ENCODE results near the gene SAP30BP. TPM values are rescaled to one million over a fixed set of nuclear protein-coding genes. Genes with fewer than 3 reads are reported as not detected.
A peak's percentile ranks its signal among the peaks of the same experiment; 100 is the strongest.

The SAP30BP gene
- total RNA-seq, 1 experiment from 2014 or later = 52.9 TPM

DNA sequence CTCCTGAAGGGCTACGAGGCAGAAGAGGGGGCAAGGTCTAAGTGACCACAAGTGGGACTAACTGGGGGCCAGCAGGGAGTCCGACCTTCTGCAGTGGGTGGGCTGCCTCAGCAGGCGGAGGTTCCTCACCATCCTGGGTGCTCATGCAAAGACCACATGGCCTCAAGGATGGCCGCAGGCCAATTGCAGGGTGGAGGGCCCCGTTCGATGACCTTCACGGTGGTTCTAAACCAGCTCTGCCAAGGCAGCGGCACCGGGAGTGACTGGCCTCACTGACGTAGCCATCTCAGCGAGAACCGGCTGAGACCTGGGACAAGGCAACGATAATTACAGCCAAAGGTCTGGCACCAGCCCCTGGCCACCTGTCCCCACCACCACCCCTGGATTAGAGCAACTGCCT, 28.2 kb upstream of the SAP30BP start:
- peak; percentile 34 for DNase-seq
- Histone ChIP-seq H3K27me3 (ENCODE audit: control insufficient read depth, insufficient read depth, low read length) (no peaks in the 10 kb centered on the region), H3K36me3 (replicated peaks; ENCODE audit: control insufficient read depth, insufficient read depth, low read length) (peaks cover 2% of the 10 kb centered on the region), H3K4me3 (ENCODE audit: insufficient read depth, low read depth, low read length) (no peak overlapping the region)

DNA sequence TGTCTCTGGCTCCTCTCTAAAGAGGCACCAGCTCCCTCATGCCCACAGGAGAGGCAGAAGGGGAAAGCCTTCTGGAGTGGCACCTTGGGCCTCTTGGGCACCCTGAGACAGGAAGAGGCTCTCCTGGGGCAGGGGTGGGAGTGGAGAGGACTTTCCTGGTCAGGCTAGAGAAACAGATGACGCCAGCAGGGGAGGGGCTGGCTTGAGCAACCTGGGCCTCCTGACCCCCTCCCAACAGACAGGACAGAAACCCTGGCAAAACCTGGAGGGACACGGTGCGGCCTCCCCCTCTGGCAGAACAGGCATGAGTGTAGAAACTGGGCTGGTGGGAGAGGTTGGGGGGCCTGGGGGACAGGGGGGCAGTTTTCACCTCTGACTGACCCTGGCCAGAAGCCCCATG, 27.8 kb upstream of the SAP30BP start:
- no peaks in the 10 kb centered on the region for H3K27me3 ChIP-seq (ENCODE audit: control insufficient read depth, insufficient read depth, low read length)
- DNase-seq = no peak
- no peak overlapping the region for H3K4me3 ChIP-seq (ENCODE audit: insufficient read depth, low read depth, low read length)
- H3K36me3 ChIP-seq (replicated peaks; ENCODE audit: control insufficient read depth, insufficient read depth, low read length) = peaks cover 2% of the 10 kb centered on the region

DNA sequence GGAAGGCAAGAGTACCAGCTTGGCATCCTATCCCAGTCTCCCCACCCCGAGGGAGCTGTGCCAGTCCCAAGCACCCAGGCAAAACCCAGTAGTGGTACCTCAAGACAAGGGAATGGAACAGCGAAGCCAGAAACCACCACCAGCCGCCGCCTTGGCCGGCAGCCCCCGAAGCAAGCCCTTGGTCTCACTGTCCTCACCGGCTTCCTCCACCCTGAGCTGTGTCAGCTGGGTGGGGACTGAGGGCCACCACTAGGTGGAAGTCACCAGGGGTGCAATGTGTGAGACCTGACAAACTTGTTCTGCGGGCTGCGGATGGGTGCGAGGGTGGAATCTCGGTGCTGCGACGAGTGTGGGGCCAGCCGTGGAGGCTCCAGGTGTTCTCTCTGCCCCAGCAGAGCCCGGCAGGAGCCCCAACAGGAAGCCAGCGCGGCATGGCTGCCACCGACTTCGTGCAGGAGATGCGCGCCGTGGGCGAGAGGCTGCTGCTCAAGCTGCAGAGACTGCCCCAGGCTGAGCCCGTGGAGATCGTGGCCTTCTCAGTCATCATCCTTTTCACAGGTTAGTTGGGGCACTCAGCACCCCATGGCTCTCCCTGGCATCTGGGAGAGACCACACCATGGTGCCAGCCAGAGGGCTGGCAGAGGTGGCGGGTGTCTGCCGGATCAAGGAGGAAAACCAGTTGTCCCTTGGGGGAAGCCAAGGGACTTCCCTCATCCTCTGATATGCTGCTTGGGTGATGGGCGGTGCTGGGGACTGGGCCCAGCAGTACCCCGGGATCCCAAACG, 27.2 kb upstream of the SAP30BP start:
- peak; percentile 56 for DNase-seq
- Histone ChIP-seq H3K36me3 (replicated peaks; ENCODE audit: control insufficient read depth, insufficient read depth, low read length) (peaks cover 2% of the 10 kb centered on the region), H3K4me3 (ENCODE audit: insufficient read depth, low read depth, low read length) (no peak overlapping the region), H3K27me3 (ENCODE audit: control insufficient read depth, insufficient read depth, low read length) (no peaks in the 10 kb centered on the region)

DNA sequence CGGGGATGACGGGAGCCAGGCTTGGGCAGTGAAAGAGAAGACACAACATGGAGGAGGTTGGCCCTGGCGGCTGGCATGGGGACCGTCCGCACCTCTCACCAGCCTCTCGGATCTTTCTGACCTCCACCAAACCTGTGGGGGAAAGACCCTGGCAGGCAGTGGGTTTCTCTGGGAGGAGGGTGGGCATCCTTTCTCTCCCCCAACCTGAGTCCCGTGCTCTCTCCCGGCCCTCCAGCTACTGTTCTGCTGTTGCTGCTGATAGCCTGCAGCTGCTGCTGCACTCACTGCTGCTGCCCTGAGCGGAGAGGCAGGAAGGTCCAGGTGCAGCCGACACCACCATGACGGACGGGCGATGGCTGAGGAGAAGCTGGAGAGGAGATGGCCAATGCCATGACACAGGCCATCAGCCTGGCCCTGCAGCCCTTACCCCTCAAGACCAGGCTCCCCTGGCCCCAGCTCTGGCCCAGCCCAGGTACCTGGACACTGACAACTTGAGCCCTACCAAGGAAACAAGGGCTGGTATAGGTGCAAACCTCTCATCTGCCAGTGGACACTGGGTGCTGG, 26.5 kb upstream of the SAP30BP start:
- Histone ChIP-seq H3K4me3 (ENCODE audit: insufficient read depth, low read depth, low read length) (no peak overlapping the region), H3K36me3 (replicated peaks; ENCODE audit: control insufficient read depth, insufficient read depth, low read length) (peaks cover 2% of the 10 kb centered on the region), H3K27me3 (ENCODE audit: control insufficient read depth, insufficient read depth, low read length) (no peaks in the 10 kb centered on the region)
- DNase-seq = peak; percentile 36

DNA sequence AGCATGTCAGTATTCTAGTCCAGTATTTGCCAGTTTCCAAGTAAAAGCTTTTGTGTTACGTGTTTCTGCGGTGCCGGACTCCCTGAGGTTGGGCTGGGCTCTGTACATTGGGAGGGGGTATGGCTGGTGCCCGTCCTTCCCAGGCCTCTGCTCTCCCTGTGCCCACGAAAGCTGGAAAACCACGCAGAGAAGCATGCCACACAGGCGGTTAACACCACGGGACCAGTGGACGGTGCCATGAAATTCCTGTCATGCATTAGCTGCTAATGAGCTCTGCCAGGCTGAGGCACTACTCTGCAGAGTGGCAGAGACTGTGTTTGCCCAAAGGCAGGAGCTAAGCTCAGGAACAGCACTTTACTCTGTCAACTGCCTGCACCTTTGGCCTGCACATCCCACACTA, 25.8 kb upstream of the SAP30BP start:
- Histone ChIP-seq H3K36me3 (replicated peaks; ENCODE audit: control insufficient read depth, insufficient read depth, low read length) (peaks cover 2% of the 10 kb centered on the region), H3K4me3 (ENCODE audit: insufficient read depth, low read depth, low read length) (no peak overlapping the region), H3K27me3 (ENCODE audit: control insufficient read depth, insufficient read depth, low read length) (no peaks in the 10 kb centered on the region)
- no peak for DNase-seq

DNA sequence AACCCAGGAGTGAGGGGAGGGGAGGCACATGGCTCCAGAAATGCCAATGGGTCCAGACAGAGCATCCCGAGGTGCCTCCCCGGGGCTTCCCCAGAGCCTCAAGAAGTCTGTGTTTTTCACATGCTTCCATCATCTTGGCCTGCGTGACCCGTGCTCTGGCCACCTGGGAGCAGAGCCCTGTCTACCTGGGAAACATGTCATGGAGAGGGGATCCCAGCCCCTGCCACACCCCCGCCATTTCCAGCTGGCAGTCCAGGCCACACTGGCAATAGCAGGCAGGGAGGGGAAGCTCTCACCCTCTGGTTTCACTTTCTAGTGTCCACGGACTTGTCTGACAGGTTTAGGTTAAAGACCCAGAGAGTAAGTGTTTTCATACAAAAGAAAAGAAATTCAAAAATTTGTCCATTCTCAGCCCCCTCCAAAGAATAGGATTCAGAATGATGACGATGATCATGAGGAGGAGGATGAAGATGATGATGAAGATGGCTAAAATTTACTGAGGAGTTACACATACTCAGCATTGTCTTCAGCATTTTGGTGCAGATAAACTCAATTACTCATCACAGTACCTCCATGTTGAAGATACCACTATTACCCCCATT, 24.9 kb upstream of the SAP30BP start:
- no peaks in the 10 kb centered on the region for H3K27me3 ChIP-seq (ENCODE audit: control insufficient read depth, insufficient read depth, low read length)
- peak; percentile 38 for DNase-seq
- peaks cover 2% of the 10 kb centered on the region for H3K36me3 ChIP-seq (replicated peaks; ENCODE audit: control insufficient read depth, insufficient read depth, low read length)
- H3K4me3 ChIP-seq (ENCODE audit: insufficient read depth, low read depth, low read length) = no peak overlapping the region

DNA sequence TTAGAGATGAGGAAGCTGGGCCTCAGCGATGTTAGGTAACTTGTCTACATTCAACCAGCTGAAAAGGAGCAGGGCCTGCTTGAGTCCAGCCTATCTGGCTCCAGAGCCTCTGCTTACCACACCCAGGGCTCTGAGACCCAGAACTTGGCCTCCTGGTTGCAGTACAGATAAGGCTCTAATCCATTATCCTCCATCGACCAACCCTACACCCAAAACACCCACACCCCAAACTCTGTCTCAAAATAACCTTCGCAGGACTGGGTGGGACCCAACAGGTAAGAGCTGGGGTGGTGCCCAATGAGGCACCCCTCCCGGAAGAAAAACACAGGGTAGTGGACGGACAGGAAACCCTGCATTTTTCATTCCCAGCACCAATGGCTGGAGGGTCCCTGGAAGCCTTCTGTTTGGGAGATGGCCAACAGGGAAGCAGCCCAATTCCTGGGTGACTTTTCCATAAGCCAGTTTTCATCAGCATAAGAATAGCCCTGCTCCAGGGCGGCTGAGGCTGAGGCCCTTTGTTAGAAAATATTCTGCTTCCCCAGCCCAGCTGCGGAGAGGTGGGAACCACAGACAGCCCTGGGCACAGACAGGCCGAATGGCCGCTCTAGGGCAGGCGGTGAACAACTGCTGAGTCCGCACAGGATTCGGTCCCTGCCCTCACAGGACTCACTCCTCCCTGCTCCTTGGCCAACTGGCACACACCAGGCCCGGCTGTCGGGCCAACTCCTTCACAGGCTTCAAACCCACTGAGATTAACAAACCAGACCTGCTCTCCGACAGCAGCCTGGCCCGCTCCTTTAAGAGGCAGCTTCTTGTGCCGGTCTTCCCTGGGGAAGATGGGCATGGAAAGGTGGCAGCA, 24.1 kb upstream of the SAP30BP start:
- Histone ChIP-seq H3K4me3 (ENCODE audit: insufficient read depth, low read depth, low read length) (no peak overlapping the region), H3K36me3 (replicated peaks; ENCODE audit: control insufficient read depth, insufficient read depth, low read length) (peaks cover 2% of the 10 kb centered on the region), H3K27me3 (ENCODE audit: control insufficient read depth, insufficient read depth, low read length) (no peaks in the 10 kb centered on the region)
- peak; percentile 86 for DNase-seq

DNA sequence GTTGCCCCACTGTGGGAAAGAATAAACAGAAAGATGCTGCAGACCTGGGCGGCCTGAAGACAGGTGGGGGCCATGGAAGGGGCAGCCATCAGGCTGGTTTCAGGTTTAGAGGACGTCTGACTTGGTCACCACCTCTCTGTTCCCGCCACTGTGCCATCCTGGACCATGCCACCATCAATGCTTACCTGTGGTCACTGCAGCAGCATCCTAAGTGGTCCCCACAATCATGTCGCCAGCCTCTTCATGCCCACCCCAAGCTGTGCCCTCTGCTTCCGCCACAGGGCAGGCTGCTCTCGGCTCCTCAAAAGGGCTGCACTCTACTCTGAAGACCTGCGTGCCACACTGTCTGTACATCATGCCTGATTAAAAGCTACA, 23.5 kb upstream of the SAP30BP start:
- peak; percentile 29 for DNase-seq
- H3K36me3 ChIP-seq (replicated peaks; ENCODE audit: control insufficient read depth, insufficient read depth, low read length) = peaks cover 2% of the 10 kb centered on the region
- H3K4me3 ChIP-seq (ENCODE audit: insufficient read depth, low read depth, low read length) = no peak overlapping the region
- no peaks in the 10 kb centered on the region for H3K27me3 ChIP-seq (ENCODE audit: control insufficient read depth, insufficient read depth, low read length)

DNA sequence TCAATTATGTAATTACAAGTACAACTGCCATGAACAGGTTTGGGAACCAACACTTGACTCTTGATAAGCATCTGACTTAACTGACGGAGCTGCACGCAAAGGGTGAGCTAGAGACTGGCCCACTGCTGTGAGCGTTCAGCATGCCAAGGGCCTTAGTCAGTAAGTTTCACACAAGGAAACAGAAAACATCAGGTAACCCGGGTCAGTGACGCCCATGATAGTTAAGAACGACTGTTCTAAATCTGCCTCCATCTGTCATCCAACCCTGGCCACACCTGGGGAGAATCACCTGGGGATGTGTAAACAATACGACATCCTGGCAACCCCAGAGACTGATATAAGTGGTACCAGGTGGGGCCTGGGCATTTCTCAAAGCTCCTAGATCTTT, 21.6 kb upstream of the SAP30BP start:
- H3K4me3 ChIP-seq (ENCODE audit: insufficient read depth, low read depth, low read length) = no peak overlapping the region
- H3K36me3 ChIP-seq (replicated peaks; ENCODE audit: control insufficient read depth, insufficient read depth, low read length) = peaks cover 5% of the 10 kb centered on the region
- DNase-seq = peak; percentile 30
- H3K27me3 ChIP-seq (ENCODE audit: control insufficient read depth, insufficient read depth, low read length) = no peaks in the 10 kb centered on the region

DNA sequence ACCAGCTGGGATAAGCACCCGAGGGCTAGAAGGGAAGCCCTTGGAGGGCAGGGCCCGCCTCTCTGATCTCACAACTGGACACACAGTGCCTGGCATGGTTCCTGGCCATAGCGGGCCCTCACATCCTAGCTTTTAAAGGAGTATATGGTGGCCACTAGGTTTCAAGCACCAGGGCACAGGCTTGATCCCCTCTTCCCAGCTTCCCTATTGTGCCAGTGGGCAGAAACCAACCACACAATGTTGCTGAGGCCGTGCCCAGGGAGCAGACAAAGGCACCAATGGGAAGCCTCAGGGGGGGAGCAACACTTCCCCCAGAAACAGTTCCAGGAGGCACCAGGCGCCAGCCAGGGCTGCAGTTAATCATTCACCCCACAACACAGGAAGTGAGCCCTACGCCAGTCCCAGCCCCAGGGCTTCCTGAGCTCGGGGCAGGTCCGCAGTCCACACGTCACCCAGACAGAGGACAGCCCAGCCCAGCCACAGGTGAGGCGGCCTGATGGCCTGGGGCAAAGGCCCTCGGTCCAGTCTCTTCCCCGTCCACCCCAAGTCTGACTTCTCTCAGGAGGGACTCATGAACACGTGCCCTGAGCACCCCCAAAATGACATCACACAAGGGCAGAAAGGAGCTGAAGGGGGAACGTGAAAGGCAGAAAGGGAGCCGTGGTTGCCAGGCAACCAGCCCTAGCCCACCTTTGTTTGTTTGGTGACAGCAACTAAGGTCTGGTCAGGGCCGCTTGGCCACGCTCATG, 21.1 kb upstream of the SAP30BP start:
- peaks cover 9% of the 10 kb centered on the region for H3K36me3 ChIP-seq (replicated peaks; ENCODE audit: control insufficient read depth, insufficient read depth, low read length)
- H3K4me3 ChIP-seq (ENCODE audit: insufficient read depth, low read depth, low read length) = no peak overlapping the region
- H3K27me3 ChIP-seq (ENCODE audit: control insufficient read depth, insufficient read depth, low read length) = no peaks in the 10 kb centered on the region
- DNase-seq = peak; percentile 42

DNA sequence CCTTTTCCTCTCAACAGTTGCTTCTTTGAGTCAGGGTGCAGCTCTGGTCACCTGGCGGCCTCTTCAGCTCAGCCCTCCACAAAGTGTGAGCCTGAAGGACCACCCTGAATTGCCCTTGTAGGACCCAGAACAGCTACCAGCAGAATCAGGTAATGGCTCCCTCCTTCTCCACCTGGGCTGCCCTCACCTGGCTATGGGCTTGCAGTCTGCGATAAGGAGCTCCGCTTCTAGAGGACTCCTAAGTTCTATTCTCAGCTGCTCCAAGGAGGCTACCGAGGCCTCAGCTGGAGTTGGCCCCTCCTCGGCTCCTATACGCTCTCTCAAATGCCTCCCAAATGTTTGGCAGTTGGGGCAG, 20.5 kb upstream of the SAP30BP start:
- DNase-seq = no peak
- Histone ChIP-seq H3K36me3 (replicated peaks; ENCODE audit: control insufficient read depth, insufficient read depth, low read length) (peaks cover 7% of the 10 kb centered on the region), H3K4me3 (ENCODE audit: insufficient read depth, low read depth, low read length) (no peak overlapping the region)

DNA sequence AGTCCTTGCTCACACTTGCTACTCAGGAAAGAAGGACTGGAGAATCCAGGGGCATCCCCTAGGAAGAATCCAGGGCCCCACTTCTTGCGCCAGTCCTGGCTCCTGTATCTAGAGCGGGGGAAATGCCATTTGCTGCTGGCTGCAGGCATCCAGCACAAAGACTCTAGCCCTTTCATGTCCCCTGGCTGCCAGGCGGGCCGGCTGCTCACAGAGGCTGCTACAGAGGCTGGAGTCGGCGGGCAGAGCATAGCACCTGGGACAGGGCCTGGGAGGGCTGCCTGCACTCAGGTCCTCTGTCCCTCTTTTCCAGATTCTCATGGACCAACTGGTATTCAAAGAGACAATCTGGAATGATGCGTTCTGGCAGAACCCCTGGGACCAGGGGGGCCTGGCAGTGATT, 20.1 kb upstream of the SAP30BP start:
- Histone ChIP-seq H3K4me3 (ENCODE audit: insufficient read depth, low read depth, low read length) (no peak overlapping the region), H3K27me3 (ENCODE audit: control insufficient read depth, insufficient read depth, low read length) (no peaks in the 10 kb centered on the region), H3K36me3 (replicated peaks; ENCODE audit: control insufficient read depth, insufficient read depth, low read length) (peaks cover 7% of the 10 kb centered on the region)
- DNase-seq = peak; percentile 32

More for the DNA sequence above, 20.5 kb upstream of the SAP30BP start:
- H3K27me3 ChIP-seq (ENCODE audit: control insufficient read depth, insufficient read depth, low read length) = no peaks in the 10 kb centered on the region

DNA sequence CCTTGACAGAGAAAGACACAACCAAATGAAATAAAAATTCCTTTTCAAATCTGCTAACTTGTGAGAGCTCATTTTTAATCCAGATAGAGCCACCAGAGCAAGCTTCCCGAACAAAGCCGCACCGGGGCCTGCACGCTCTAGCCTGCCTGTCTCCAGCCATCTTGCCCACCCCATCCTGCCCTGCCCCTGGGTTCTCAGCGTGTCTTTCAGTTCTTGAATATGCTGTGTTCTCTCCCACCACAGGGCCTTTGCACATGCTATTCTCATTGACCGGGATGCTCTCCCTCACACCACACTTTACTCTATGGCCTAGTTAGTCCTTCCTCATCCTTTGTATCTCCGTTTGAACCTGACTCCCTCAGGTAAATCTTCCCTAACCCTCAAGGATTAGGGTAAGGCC, 19.2 kb upstream of the SAP30BP start:
- Histone ChIP-seq H3K27me3 (ENCODE audit: control insufficient read depth, insufficient read depth, low read length) (no peaks in the 10 kb centered on the region), H3K36me3 (replicated peaks; ENCODE audit: control insufficient read depth, insufficient read depth, low read length) (peaks cover 9% of the 10 kb centered on the region), H3K4me3 (ENCODE audit: insufficient read depth, low read depth, low read length) (no peak overlapping the region)
- no peak for DNase-seq

DNA sequence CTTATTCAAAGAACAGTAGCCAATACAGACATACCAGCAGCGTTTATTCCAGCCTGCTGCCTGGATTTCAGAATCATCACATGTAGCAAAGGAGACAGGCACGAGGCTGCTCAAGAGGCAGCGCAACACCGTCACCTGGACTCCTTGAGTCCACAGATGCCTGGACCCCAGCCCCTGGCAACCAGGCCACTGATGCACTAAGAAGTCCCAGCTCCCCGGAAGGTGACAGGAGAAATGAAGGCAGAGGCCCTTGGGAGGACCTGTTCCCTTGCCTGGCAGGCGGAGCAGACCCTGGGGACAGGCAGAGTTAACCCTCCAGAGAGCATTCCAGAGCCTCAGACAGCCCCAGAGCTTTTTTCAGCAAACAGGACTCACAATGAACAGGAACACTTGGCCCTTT, 17.5 kb upstream of the SAP30BP start:
- DNase-seq = no peak
- Histone ChIP-seq H3K4me3 (ENCODE audit: insufficient read depth, low read depth, low read length) (no peak overlapping the region), H3K36me3 (replicated peaks; ENCODE audit: control insufficient read depth, insufficient read depth, low read length) (peaks cover 9% of the 10 kb centered on the region), H3K27me3 (ENCODE audit: control insufficient read depth, insufficient read depth, low read length) (no peaks in the 10 kb centered on the region)

Data from H7 (cell line).